Measurements from ENCODE around the gene GNRH2.

- TF ChIP-seq CTCF (conservative IDR thresholded peaks at IDR 0.05) (no peak), EZH2 (IDR thresholded peaks at IDR 0.05; ENCODE audit: low read depth) (no peak)
These were observed 1.5 kb upstream of the GNRH2 start for GRCh38 chr20:3041854-3042409.
